ENCODE measurements around the gene FCHSD1.

Gene FCHSD1

GRCh38 chr5:141674747-141675146 is 23.5 kb upstream of the FCHSD1 start:
- H3K4me3 ChIP-seq (ENCODE audit: low read depth, low read length) = no peak overlapping the region
- TF ChIP-seq CTCF (IDR thresholded peaks at IDR 0.05; ENCODE audit: control insufficient read depth, extremely low read depth, insufficient read depth) = no peak
- no peak for DNase-seq (ENCODE audit: low read depth)

GRCh38 chr5:141672841-141673813 is 21.9 kb upstream of the FCHSD1 start:
- no peak for DNase-seq (ENCODE audit: low read depth)
- no peak overlapping the region for H3K4me3 ChIP-seq (ENCODE audit: low read depth, low read length)
- TF ChIP-seq CTCF (IDR thresholded peaks at IDR 0.05; ENCODE audit: control insufficient read depth, extremely low read depth, insufficient read depth) = no peak

GRCh38 chr5:141672071-141672840 is 21.0 kb upstream of the FCHSD1 start:
- no peak for TF ChIP-seq CTCF (IDR thresholded peaks at IDR 0.05; ENCODE audit: control insufficient read depth, extremely low read depth, insufficient read depth)

GRCh38 chr5:141669520-141669919 is 18.3 kb upstream of the FCHSD1 start:
- no peak for TF ChIP-seq CTCF (IDR thresholded peaks at IDR 0.05; ENCODE audit: control insufficient read depth, extremely low read depth, insufficient read depth)
- H3K4me3 ChIP-seq (ENCODE audit: low read depth, low read length) = no peak overlapping the region
- no peak for DNase-seq (ENCODE audit: low read depth)

More at GRCh38 chr5:141672071-141672840, 21.0 kb upstream of the FCHSD1 start:
- DNase-seq (ENCODE audit: low read depth) = no peak
- H3K4me3 ChIP-seq (ENCODE audit: low read depth, low read length) = no peak overlapping the region

- no peak overlapping the region for H3K4me3 ChIP-seq (ENCODE audit: low read depth, low read length)
- DNase-seq (ENCODE audit: low read depth) = no peak
- no peak for TF ChIP-seq CTCF (IDR thresholded peaks at IDR 0.05; ENCODE audit: control insufficient read depth, extremely low read depth, insufficient read depth)
Measured at GRCh38 chr5:141668601-141669265, 17.5 kb upstream of the FCHSD1 start.

GRCh38 chr5:141665995-141666940 is 15.1 kb upstream of the FCHSD1 start:
- no peak for DNase-seq (ENCODE audit: low read depth)
- no peak overlapping the region for H3K4me3 ChIP-seq (ENCODE audit: low read depth, low read length)
- no peak for TF ChIP-seq CTCF (IDR thresholded peaks at IDR 0.05; ENCODE audit: control insufficient read depth, extremely low read depth, insufficient read depth)

All from LNCaP clone FGC (cell line).